Left renal cortex interstitium (tissue), 4 donors: Measurements from ENCODE around the gene CAPS. TPM values are rescaled to one million over a fixed set of nuclear protein-coding genes. Genes with fewer than 3 reads are reported as not detected.

Experiments
- DNase-seq, 4 donors: peaks; one replicate each; pipeline ENCODE4 v3.0.0-alpha.2; 2013; ENCODE audit warnings: low read depth in 4 of 4, low spot score in 2 of 4, missing footprints in 1 of 4
- polyA plus RNA-seq, 4 donors: library from polyadenylated mRNA; unstranded; fragments of 120-200 nt; gene quantifications; one replicate each; pipeline ENCODE4 v1.2.1, GENCODE V29; 2013; ENCODE audit not compliant: insufficient read length in 4 of 4

The CAPS gene
- polyA plus RNA-seq, 4 donors = 27.7 to 54.3 (median 37.2) TPM

GRCh38 chr19:5908773-5909442 is 5.1 kb upstream of the CAPS start:
- DNase-seq = no peak

- no peak for DNase-seq
These were observed 3.5 kb upstream of the CAPS start for GRCh38 chr19:5910638-5910907.

GRCh38 chr19:5911366-5911765 is 2.7 kb upstream of the CAPS start:
- DNase-seq = no peak

- DNase-seq = no peak
These were observed 312 bp downstream of the CAPS start for GRCh38 chr19:5914358-5914774.

- DNase-seq = peak in 1 of 4 donors; percentile 53
These were observed 1.1 kb downstream of the CAPS start for GRCh38 chr19:5914946-5915781.

- DNase-seq = no peak
These were observed 1.7 kb downstream of the CAPS start for GRCh38 chr19:5915782-5916165.

GRCh38 chr19:5916181-5916708 is 2.2 kb downstream of the CAPS start:
- DNase-seq = no peak

GRCh38 chr19:5917431-5918107 is 3.5 kb downstream of the CAPS start:
- no peak for DNase-seq

GRCh38 chr19:5918463-5919079 is 4.5 kb downstream of the CAPS start:
- no peak for DNase-seq

GRCh38 chr19:5921516-5922160 is 7.6 kb downstream of the CAPS start:
- no peak for DNase-seq

GRCh38 chr19:5922161-5922545 is 8.1 kb downstream of the CAPS start:
- no peak for DNase-seq

- no peak for DNase-seq
These were observed 9.3 kb downstream of the CAPS start for GRCh38 chr19:5923356-5923755.

GRCh38 chr19:5925830-5926427 is 11.9 kb downstream of the CAPS start:
- DNase-seq = no peak

GRCh38 chr19:5926641-5927440 is 12.8 kb downstream of the CAPS start:
- DNase-seq = no peak

- no peak for DNase-seq
These were observed 13.4 kb downstream of the CAPS start for GRCh38 chr19:5927441-5927821.

- DNase-seq = no peak
These were observed 15.1 kb downstream of the CAPS start for GRCh38 chr19:5929179-5929578.

GRCh38 chr19:5929625-5930024 is 15.6 kb downstream of the CAPS start:
- DNase-seq = no peak

GRCh38 chr19:5931251-5931650 is 17.2 kb downstream of the CAPS start:
- DNase-seq = no peak

GRCh38 chr19:5932146-5932545 is 18.1 kb downstream of the CAPS start:
- no peak for DNase-seq
